GM21390 (cell line): ENCODE results near the gene NAALADL2.
"Not testable (repeated sequence)": the region's sequence is repeated elsewhere in the genome, so short reads cannot be mapped to it uniquely, and the experiment has no call there.

Experiments used
- ATAC-seq: cut with Tn5 transposase; IDR thresholded peaks from one replicate; pipeline ENCODE4 v1.9.1; 2021; ENCODE audit not compliant: unreplicated experiment

The NAALADL2 gene

GRCh38 chr3:175346573-175347356 is 487.6 kb downstream of the NAALADL2 start:
- ATAC-seq = no peak

GRCh38 chr3:175349168-175349567 is 490.0 kb downstream of the NAALADL2 start:
- no peak for ATAC-seq

DNA sequence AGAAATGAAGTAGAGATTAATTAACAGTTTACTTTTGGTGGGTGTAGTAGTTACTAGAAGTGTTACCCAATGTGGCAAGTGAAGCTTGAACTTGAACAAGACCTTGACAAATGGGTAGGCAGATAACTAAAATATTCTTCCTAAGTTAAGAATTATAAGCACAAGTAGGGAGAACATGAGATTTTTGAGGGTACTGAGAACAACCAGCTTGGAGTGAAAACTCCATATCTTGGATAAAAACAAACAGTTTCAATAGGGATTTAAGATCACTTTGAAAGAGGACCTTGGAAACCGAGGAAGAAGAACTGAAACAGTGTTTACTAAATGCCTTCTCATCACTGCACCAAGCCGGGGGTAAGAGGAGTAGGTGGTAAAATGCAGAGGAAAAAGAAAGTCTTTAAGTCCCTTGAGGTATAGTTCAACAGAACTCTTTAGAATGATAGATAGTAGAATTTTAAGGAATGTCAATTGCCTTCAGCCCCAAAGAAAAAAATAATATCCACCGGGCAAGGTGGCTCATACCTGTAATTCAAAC is 496.7 kb downstream of the NAALADL2 start:
- no peak for ATAC-seq

GRCh38 chr3:175356899-175357324 is 497.8 kb downstream of the NAALADL2 start:
- ATAC-seq = no peak

DNA sequence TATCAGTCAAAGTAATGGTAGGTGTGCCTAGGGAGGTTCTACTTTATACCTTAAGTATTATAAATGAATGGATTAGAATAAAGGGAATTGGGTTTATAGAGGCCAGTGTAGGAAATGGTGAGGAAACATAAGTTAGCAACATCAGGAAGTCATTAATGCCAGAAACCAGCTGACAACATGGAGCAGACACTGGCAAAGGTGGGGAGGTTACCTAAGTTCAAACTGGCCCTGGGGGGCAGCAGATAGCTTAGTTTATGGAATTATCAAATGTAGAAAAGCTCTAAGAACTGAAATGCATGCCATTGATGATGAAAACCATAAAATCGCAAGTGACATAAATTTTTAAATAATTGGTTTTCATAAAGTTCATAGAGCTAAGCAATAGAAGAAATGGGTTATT is 498.6 kb downstream of the NAALADL2 start:
- no peak for ATAC-seq

DNA sequence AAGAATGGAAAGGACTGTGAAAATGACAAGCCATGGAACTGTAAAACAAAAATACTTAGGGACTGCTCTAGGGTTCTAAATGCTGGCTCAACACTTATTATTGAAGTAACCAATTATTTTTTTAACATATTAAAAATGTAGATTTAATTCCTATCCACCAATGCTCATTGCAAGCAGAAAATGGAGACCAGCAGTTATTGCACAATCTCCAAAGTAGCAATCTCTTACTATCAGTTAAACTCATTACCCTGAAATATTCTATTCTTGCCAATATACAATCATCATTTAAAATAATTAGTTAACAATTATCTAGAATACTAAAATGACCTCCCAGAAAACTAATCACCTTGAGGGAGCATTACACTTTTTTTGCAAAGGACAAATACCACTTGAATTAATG is 499.8 kb downstream of the NAALADL2 start:
- no peak for ATAC-seq

DNA sequence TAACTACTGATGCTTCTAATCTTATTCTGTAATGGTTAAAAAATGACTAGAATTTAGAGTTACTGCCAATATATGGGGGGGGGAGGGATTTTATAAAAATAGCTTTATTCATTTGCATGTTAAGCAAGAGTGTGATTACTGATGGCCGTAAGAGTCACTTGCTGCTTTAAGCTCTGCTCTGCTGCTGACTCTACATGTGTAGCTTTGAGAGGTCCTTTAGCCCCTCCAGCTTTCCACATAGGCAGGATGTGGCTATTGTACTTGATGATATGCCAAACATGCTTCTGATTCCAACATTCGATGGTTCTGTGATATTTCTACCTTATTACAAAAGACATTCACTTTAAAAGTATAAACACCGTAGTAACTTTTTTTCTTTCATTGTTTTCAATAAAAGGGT is 511.3 kb downstream of the NAALADL2 start:
- ATAC-seq = not testable (repeated sequence)

DNA sequence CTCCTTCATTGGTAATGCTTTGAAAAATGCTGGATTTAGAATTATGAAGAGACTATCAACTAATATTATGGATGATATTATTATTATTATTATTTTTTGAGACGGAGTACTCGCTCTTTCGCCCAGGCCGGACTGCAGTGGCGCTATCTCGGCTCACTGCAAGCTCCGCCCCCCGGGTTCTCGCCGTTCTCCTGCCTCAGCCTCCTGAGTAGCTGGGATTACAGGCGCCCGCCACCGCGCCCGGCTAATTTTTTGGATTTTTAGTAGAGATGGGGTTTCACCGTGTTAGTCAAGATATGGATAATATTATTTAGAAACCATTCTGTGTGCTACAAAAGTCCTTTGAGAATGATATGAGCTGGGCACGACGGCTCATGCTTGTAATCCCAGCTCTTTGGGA is 512.1 kb downstream of the NAALADL2 start:
- ATAC-seq = not testable (repeated sequence)

- ATAC-seq = no peak
Observed at GRCh38 chr3:175374705-175375104, 515.6 kb downstream of the NAALADL2 start.

GRCh38 chr3:175378348-175378747 is 519.2 kb downstream of the NAALADL2 start:
- ATAC-seq = peak; percentile 84

GRCh38 chr3:175381685-175382084 is 522.6 kb downstream of the NAALADL2 start:
- ATAC-seq = no peak

- no peak for ATAC-seq
Observed at GRCh38 chr3:175383371-175383770, 524.2 kb downstream of the NAALADL2 start.

DNA sequence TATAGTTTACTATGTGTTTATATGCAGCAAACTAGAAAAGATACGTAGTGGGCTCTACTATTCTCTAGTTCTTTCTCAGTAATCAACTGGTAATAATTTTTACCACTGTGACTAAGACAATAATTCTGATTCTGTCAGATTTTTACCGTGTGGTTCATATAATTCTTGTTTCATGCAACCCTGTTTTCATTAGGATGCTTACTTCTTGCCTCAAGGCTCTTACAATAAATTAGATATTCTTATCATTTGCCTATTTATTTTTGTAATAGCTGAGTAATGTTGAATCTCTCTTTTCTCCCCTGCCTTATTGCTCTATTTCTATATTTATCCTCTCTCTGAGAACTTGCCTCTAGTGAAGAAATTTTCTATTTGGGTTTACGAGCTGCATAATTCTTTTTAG is 524.7 kb downstream of the NAALADL2 start:
- no peak for ATAC-seq

GRCh38 chr3:175384569-175384968 is 525.4 kb downstream of the NAALADL2 start:
- ATAC-seq = no peak

GRCh38 chr3:175386630-175387029 is 527.5 kb downstream of the NAALADL2 start:
- no peak for ATAC-seq

GRCh38 chr3:175389560-175389959 is 530.4 kb downstream of the NAALADL2 start:
- ATAC-seq = no peak

DNA sequence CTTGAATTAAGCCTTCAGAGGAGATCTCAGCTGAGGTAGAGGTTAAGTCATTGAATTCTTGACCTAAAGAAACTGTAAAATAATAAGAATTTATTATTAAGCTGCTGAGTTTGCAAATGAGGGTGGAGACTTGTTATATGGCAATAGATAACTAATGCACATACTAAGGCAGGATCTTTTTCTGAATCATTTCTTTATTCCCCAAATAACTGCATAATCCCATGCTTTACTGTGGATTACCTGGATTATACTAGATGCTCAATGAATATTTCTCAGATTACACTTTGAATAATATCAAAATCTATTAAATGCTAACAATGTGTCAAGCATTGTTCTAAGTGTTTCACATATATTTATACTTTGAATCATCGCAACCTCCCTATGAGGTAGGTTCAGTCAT is 532.5 kb downstream of the NAALADL2 start:
- no peak for ATAC-seq

DNA sequence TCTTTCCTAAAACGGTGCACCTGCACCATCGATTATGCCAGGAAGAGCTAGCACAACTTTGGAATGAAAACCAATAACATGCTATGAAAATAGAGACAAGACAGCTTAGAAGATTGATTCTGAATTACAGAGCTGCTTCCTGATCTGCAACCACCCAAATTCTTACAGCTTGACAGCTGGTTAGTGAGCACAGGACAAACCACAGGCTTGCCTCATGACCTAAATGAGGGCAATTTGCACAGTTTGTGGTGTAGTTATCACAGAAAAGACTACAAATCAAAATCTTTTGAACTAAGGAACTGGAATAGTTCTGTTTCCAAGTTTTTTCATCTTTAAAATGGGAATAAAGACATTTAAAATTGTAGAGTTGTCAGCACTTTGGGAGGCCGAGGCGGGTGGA is 533.5 kb downstream of the NAALADL2 start:
- no peak for ATAC-seq

- ATAC-seq = no peak
Observed at GRCh38 chr3:175397372-175397771, 538.2 kb downstream of the NAALADL2 start.

DNA sequence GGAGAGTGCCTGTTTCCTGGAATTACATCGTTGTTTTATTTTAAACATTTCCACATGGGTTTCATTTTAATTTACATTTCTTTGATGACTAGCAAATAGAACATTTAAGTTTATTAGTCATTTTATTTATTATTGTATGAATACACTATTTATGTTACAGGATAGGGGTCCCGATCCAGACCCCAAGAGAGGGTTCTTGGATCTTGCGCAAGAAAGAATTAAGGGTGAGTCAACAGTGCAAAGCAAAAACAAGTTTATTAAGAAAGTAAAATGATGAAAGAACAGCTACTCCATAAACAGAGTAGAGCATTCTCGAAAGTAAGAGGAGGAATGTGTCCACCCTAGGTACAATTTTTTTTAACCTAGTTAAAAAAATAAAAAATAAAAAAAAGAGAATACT is 539.5 kb downstream of the NAALADL2 start:
- no peak for ATAC-seq

DNA sequence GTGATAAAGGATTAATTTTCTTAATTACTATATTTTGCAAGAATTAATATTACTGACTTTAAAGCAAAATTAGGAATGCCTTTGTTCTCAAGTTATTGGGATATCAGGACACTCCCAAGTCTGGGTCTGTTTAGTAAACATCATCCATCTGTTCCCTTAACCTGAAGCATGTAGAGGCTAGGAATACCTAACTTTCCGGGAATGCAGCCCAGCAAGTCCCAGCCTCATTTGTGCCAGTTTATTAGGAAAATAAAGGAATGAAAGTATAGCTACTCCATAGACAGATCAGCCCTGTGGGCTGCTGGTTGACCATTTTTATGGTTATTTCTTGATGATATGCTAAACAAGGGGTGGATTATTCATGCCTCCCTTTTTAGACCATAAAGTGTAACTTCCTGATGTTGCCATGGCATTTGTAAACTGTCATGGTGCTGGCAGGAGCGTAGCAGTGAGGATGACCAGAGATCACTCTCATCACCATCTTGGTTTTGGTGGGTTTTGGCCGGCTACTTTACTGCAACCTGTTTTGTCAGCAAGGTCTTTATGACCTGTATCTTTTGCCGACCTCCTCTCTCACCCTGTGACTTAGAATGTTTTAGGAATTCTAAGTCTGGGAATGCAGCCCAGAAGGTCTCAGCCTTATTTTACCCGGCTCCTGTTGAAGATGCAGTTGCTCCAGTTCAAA is 540.2 kb downstream of the NAALADL2 start:
- no peak for ATAC-seq

GRCh38 chr3:175404027-175404426 is 544.9 kb downstream of the NAALADL2 start:
- ATAC-seq = no peak
